Activated naive CD4-positive, alpha-beta T cell treated with anti-CD3 and anti-CD28 coated beads, Interleukin-2, amount 50 U/mL, for 16 hours (primary cell): ENCODE data around the gene NXN.
"Not testable (repeated sequence)": the region's sequence is repeated elsewhere in the genome, so short reads cannot be mapped to it uniquely, and the experiment has no call there.

Source experiments
- DNase-seq: peaks from one replicate; pipeline ENCODE4 v3.0.0-alpha.2; 2020

Gene NXN

GRCh38 chr17:814371-814770, 165.2 kb downstream of the NXN start:
- no peak for DNase-seq

DNA sequence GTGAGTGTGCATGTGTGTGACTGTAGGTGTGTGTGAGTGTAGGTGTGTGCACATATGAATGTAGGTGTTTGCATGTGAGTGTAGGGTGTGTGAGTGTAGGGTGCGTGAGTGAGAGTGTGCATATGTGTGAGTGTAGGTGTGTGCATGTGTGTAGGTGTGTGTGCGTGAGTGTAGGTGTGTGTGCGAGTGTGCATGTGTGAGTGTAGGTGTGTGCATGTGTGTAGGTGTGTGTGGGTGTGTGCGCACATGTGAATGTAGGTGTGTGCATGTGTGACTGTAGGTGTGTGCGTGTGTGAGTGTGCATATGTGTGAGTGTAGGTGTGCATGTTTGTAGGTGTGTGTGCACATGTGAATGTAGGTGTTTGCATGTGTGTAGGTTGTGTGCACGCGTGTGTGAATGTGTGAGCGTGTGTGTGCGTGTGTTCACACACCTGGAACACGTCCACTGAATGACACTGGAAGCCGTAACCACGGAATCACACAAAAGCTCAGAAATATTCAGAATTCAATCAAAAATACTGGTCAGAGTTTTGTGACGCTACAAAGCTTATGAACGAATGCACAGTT, 166.9 kb downstream of the NXN start:
- no peak for DNase-seq

DNA sequence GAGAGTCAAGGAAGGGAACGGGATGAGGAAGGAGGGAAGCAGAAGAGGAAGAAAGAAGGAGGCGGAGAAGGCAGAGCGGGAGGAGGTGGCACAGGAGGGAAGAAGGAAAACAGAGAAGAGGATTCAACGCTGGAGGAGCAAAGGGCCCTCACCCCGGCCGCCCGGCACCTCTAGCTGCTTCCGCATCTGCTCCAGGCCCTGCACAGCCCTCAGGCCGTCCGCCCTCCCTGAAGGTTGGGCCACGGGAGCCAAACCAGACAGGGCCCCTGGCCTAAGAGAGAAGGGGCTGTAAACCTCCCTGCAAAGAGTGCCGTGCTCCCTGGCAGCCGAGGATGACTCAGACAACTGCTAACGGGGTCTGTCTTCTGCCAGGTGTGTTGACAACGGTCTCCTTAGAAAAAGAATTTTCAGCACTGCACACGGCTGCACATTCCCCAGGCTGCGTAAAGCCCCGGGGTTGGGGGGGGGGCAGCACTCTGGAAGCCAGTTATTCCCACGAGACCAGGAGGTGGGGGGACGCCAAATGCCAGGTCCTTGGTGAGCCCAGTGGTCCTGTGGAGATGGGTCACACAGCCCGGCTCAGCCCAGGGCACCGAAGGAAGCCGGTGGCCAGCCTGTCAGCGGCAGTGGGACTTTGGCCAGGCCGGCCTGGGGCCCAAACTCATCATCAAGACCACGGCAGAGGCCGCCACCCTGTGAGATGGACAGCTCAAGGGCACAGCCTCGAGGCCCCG, 168.4 kb downstream of the NXN start:
- no peak for DNase-seq

DNA sequence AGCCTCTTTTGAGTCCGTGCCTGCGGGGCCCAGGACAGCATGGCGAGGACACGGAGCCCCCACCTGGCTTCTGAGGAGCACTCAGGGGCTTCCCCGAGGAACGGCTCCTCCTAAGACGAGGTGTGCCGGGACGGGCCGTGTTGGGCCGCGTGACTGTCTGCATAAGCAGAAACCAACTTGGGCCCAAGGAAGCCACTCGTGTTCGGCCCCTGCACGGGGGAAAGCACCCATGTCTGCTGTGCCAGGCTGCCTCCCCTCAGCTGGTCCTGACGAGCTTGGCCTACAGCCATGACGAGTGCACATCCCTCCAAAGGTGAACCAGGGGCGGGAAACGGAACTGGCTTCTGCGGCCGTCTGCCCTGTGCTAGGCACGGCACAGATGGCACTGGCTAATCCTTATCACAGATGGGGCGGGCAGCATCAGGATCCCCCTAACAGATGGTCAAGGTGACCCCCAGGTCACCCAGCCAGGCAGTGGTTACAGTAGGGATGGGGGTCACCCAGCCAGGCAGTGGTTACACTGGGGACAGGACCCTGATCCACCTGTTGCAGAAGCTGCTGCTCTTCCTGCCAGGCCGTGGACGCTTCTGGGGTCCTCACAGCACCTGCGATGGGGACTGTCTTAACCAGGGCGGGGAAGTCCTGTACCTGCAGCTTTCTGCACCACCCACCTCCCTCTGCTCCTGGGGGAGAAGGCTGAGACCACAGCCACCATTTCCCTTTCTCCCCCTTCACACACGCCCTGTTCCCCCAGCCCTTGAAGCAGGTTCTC, 171.9 kb downstream of the NXN start:
- no peak for DNase-seq

DNA sequence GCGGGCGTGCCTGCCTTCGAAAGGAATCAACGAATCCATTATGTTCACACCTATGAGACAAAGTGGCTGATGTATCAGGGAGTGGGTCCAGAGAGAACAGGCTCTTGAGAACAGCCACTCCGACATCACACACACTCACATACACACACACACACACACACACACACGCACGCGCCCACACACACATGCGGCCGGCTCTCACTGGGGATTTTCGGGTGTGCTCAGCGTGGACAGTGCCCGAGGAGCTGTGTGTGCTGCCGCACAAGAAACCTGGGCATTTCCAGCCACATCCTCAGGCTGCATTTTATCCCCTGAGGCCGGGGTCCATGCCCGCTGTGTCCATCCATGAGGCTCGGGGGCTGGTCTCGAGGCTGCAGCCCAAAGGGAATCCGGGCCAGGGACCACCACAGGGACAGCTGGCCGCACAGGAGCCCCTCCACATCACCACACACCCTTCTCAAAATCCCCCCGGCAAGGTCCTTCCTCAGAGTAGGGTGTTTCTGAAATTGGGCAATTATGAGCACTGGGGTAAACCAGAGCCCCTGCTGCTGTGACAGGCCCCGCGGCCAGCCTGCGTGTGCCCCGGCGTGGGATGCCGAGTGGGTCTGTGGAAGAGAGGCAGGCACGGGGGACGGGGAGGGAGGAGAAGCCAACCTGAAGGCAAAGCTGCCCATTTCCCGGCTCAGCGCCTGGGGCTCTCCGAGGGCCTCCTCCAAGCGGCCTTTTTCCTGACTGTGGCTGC, 172.6 kb downstream of the NXN start:
- DNase-seq: no peak

DNA sequence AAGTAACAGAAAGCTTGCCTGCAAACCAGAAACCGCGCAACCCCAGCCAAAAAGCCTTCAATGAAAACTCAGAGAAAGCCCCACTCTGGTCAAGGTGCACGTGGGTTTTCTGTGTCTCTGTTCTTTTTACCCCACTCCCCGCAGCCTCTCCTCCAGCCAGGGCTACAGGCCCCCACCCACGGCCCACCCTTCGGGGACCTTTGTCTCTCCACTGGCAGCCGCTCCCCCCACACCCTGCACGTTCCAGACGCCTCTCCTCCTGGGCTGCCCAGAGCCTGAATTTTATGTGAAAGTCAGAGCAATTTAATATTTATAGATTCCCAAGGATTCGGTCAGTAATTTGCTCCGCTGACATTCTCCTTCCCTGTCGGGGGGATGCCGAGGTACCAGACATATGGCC, 173.2 kb downstream of the NXN start:
- no peak for DNase-seq

DNA sequence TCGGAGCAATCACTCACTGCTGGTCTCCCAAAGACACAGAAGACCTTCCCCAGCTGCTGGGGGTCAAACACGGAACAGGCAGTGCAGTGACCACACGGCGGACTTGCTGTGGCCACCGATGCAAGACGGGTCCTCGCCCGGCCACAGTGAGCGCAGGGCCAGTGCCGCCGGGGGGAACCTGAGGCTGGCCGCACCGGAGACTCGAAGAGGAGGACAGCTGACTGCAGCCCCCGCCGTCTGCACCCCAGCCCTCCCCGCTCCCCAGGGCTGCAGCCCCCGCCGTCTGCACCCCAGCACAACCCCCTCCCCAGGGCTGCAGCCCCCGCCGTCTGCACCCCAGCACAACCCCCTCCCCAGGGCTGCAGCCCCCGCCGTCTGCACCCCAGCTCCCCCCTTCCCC, 173.7 kb downstream of the NXN start:
- not testable (repeated sequence) for DNase-seq

DNA sequence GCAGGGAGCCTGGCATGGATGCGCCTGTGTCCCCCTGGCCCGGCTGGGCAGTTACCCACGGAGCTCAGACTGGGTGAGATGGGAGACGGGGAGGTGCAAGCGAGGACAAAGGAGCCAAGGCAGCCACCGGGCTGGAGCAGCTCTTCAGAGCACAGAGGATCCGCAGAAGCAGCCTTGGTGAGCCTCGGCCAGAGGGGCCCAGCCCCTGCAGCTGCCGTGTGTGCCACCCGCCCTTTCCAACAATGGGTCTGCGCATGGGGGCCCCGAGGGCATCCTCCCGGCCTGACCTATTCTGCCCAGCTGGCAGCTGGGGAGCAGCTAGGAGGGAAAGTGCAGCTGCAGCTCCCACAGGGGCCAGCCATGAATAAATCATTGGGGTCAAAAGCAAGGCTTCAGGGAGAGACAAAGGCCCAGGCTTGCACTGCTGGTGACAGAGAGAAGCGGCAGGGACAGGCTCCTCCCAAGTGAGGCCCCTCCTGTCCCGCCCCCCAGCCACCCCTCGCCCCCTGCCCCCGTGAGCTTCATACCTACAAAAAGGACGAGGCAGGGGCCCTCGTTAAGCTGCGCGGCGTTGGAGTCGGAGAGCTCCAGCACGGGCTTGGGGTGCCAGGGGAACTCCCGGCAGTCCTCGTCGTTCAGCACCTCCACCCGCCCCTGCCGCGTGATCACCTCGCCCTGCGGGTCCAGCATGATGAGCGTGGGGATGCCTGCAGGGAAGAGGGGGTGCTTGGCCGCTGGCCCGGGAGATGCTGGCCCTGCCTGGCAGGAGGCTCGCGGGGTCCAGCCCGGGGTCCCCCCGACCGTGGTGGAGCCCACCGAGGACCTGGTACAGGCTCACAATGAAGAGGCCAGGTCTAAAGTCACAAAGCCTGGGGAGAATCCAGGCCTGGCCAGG, 174.8 kb downstream of the NXN start:
- DNase-seq: no peak

DNA sequence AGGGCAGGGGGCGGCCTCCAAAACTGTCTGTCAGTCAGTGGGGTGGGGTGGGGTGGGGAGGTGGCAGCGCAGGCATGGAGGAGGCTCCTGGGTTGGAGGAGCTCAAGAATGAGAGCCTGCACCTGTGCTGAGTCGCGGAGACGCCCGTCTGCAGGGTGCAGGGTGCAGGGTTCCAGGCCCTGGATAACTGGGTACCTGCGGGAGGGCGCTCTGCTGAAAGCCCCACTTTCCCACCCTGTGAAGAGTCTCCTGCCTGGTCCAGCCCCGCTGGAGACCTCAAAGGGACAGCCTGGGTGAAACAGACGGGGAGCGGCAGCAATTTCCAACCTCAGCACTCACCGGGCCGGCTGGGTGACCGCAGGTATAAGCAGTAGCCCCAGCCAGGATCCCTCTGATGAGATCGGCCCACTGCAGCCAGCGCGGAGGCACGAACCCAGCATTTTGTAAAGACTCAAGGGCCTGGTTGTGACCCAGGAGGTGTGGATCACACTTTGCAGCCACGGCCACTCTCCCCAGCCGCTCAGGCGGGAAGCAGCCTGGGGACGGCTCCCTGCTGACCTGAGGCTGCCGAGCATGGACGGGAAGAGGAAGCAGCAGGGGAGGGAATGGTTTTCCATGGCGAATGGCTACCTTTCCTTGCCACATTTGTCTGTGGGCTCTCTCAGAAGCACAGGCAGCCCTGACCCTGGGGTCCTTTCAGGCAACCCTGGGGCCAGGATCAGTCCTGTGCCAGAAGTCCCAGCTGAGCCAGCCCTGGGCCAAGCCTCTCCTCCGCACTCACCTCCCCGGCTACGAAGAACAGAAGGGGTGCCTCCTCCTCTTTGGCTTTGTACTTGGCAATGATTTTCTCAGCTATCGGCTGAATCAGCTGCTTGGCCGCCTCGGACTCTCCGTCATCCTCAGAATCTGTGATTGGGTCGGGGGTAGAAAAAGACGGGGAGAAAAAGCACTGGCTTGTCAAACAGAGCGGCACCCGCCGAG, 176.4 kb downstream of the NXN start:
- DNase-seq: no peak

DNA sequence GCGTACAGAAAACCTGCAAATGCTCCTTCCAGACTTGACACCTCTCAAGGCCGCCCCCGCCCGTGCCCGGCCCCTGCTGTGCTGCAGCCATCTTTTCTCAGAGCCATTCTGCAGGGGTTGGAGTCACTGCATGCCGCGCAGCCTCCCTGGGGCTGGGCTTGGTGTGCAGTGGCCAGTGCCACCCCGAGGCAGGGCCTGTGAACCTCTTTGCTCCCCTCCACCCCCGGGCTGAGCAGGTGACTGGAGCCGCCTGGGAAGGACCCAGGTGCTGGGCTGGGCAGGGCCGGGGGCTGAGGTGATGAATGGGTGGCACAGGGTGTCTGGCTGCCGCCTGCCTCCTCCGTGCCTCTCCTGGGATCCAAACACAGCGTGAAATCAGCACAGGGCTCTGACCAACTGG, 177.1 kb downstream of the NXN start:
- no peak for DNase-seq

DNA sequence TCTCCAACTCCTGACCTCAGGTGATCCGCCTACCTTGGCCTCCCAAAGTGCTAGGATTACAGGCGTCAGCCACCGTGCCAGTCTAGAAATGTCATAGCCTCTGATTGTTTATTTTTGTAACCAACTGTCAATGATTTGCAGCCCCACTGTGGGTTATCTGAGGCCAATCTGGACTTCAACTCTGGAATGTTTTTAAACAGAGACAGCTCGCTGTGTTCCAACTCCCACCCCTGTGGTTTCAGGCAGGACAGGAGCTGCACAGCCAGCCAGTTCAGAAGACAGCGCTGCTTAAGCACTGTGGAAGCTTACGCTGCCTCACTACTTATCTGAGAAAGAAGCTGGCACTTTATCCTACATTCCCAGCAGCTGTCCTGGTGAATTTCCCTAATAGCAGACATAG, 177.9 kb downstream of the NXN start:
- no peak for DNase-seq

DNA sequence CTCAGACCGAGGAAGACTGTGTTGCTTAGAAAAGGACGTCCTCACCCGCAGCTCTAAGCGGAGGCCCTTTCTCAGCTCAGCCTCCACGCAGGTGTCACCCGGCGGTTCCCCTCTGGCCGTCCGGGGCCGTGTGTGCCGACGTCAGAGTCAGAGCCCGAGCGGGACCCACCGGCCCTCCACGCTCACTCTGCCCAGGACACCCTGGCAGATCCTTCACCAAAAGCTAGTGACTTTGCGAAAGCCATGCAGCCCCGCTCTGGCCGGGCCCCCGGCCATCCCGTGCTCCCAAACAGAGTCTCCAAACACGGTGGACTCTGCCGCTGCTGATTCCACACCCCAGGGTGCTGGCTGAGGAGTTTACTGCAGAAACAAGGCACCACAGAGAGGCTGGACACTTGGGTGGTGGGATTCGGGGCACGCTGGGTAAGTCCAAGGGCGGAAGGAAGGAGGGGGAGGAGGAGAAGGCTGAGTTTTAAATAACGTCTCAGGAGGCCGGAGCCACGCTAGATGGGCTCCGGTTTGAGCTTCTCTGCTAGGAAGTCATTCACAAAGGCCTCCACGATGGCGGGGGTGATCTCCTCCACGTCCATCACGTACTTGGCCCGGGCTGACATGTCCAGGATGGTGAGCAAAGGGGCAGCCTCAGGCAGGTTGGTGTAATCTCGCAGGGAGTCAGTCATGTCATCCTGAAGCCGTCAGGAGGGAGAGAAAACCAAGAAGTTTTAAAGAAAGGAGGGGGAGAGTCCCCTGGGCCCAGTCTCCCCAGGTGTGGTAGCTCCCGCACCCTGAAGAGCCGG, 178.9 kb downstream of the NXN start:
- no peak for DNase-seq

DNA sequence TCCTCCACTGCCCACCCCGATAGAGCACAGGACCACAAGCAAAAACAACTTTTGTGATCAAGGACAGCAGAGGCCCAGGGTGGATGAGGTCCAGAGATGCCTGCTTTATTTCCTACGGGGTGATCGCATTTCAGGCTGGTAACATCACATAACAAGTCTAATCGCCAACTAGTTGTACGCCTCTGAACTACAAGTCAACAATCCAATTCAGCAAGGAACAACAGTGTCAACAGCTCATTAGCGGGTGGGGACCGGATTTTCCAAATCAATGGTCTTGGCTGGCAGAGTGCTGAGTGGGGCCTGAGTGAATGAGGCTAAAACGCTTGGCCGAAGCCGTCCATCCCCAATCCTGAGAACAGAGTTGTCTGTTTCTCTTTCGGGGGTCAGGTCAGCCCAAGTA, 180.3 kb downstream of the NXN start:
- DNase-seq: no peak

DNA sequence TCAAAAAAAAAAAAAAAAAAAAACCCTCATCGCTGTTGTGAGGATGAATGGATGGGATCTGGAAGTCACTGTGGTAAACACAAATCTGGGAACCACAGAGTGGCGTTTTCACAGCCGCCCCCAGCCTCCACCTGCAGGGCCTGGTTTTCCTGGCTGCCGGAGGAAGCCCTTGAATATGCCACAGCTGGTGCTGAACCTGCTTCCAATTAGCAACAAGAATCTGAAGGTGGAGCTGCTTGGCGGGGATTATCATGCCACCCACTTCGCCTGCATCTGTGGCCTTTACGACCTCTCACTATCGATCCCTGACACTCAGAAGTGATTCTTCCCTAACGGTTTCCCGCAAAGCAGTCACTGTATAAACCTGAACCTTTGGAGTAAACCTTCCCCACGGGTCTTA, 181.3 kb downstream of the NXN start:
- no peak for DNase-seq

DNA sequence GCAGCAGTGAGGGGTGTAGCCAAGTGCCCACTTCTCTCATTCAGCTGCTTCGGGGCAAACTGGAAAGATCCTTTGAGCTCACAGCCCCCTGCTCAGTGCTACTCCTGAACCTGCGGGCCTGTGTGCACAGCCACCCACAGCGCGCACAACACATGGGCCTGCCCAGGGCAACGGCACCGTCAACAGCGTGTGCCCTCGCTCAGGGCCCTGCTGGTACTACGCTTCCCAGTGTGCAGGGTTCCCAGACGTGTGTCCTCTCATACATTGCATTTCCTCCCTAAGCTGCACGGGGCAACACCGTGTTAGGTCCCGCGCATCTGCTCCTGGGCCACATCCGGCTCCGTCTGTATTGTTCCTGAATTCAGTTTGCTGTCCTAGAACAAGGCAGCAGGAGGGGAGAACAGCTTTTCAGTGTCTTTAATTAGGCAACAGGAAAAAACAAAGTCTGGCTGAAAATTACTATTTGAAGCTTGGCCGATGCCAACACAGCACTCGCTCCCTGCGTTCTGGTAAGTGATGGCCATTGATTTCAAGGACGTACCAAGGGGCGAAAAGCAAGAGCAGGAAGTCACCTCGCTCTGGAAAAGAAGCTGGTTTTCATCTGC, 182.2 kb downstream of the NXN start:
- DNase-seq: no peak

DNA sequence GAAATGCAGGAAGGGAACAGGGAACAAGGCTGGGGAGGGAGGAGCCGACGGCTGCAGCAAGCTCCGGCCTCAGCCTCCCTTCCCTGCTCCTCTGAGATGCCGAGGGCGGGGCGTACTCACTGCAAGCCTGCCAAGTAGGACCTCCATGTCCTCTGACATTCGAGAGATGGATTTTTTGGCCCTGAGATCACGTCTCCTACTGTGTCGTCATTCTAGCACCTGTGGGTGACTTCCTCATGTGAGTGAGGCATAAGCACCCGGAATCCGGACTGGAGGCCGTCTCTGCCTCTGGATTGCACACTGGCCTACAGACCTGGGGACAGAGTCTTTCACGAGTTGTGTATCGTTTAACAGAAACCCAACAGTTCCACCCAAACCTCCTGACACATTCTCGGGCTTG, 183.0 kb downstream of the NXN start:
- DNase-seq: no peak

GRCh38 chr17:795721-796120, 183.9 kb downstream of the NXN start:
- DNase-seq: no peak

DNA sequence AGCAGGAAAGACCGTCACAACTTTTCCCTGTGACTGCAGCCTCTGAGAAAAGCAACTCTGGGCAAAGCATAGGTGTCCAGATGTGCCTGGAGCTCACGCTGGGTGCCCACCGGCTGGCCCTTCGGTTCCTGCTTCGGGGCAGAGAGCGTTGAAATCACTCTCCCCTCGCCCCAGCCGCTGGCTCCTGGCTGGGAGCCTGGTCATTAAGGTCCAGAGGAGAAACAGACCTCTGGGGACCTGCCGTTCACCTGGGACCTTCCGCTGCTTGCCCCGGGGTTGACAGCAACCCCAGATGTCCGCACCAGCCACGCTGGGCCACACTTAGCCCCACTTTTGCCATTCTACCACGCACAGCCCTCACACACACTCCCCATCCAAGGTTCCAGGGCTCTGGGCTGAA, 184.3 kb downstream of the NXN start:
- no peak for DNase-seq

DNA sequence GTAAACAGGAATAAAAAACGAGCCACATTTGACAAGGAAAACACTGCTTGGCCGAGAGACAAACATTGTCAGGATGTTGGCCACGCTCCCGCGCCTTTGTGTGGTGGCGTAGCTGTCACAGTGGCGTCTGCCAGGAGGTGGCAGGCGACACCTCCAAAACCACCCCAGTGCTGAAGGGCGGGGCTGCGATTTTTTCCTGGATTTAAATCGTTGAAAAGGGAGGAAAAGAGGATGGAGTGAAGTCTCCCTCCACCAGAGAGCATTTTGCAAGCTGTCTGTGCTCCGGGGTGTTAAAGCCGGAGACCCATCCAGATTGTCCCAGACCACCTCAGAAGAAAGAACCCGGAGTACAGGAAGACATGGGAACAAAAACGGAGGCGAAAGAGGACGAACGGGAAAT, 184.7 kb downstream of the NXN start:
- peak; percentile 39 for DNase-seq

DNA sequence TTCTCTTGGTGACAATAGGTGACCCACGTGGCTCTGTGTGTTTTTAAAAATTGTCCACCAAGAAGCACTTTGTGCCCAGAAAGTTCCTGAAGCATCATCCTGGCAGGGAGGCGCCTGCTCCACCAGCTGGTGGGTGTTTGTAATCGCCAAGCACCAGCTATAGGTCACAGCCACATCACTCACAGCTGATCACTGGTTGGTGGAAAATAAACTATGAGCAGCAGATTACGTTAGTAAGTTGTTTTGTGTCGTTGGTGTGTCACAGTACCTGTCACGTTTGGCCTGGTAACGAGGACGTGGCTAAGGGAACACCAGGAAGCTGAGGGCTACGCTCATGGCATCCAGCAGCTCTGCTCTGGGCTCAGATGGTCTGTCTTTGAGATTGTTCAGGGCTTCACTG, 187.3 kb downstream of the NXN start:
- no peak for DNase-seq
